Measurements from ENCODE around the gene AGFG2.
"Not testable (repeated sequence)": the region's sequence is repeated elsewhere in the genome, so short reads cannot be mapped to it uniquely, and the experiment has no call there.

AGFG2 gene

GRCh38 chr7:100521909-100522593 lies 17.0 kb upstream of the AGFG2 start:
- FAIRE-seq = not testable (repeated sequence)

DNA sequence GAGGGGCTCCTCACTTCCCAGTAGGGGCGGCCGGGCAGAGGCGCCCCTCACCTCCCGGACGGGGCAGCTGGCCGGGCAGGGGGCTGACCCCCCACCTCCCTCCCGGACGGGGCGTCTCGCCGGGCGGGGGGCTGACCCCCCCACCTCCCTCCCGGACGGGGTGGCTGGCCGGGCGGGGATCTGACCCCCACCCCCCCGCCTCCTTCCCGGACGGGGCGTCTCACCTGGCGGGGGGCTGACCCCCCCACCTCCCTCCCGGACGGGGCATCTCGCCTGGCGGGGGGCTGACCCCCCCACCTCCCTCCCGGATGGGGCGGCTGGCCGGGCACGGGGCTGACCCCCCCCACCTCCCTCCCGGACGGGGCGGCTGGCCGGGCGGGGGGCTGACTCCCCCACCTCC lies 15.8 kb upstream of the AGFG2 start:
- FAIRE-seq = not testable (repeated sequence)

GRCh38 chr7:100528108-100528866 lies 10.7 kb upstream of the AGFG2 start:
- not testable (repeated sequence) for FAIRE-seq

- no peak for FAIRE-seq
Observed at GRCh38 chr7:100532165-100533022, 6.6 kb upstream of the AGFG2 start.

GRCh38 chr7:100535982-100536381 lies 3.0 kb upstream of the AGFG2 start:
- not testable (repeated sequence) for FAIRE-seq

DNA sequence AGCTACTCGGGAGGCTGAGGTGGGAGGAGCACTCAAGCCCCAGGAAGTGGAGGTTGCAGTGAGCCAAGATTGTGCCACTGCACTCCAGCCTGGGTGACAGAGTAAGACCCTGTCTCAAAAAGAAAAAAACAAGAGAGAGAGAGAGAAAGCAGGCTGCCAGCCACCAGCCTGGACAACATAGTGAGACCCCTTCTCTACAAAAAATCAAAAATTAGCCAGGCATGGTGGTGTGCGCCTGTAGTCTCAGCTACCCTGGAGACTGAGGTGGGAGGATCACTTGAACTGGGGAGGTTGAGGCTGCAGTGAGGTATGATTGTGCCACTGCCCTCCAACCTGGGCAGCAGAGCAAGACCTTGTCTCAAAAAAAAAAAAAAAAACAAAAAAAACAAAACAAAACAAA lies 2.3 kb upstream of the AGFG2 start:
- FAIRE-seq = not testable (repeated sequence)

DNA sequence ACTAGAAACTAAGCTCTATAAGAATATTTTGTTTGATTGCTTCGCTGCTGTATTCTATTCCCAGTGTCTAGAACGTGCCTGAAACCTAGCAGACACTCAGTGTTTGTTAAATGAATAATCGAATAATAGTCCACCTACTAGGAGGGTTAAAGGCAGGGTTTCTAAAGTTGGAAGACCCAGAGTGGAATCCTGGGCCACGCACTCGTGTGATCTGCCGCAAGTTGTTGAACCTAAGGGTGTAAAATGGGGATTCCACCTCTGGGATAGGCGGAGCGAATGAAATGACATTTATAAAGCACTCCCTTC lies 702 bp upstream of the AGFG2 start:
- no peak for FAIRE-seq

- FAIRE-seq = no peak
Observed at GRCh38 chr7:100539436-100540006, 518 bp downstream of the AGFG2 start.

DNA sequence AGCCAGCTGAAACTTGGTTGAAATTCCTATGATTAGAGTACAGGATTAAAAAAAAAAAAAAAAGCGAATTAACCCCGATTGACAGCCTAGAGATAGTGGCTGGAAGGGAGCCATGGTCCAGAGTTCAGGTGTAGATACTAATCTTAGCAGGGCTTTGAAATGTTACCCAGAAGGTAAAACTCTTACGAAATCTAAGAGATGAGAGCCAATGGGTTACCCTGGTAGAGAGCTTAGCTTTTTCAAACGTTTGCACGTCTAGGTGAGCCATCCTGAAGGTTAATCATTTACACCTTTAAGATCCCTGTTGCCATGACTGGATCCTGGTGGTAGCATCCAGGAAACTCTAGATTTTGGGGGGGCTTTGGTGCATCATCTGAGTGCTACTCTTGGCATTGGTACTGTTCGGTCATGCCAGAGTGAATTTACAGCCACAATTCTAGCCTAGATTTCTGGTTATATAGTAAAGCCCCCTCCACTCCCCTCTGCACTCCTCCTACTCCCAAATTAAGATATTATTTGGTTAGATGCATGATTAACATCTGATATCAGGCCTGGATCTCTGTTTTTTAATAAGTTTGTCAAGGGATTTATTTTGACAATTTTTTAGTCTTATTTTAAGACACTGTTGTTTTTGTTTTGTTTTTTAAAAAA lies 1.2 kb downstream of the AGFG2 start:
- no peak for FAIRE-seq

- not testable (repeated sequence) for FAIRE-seq
Observed at GRCh38 chr7:100541309-100541708, 2.3 kb downstream of the AGFG2 start.

DNA sequence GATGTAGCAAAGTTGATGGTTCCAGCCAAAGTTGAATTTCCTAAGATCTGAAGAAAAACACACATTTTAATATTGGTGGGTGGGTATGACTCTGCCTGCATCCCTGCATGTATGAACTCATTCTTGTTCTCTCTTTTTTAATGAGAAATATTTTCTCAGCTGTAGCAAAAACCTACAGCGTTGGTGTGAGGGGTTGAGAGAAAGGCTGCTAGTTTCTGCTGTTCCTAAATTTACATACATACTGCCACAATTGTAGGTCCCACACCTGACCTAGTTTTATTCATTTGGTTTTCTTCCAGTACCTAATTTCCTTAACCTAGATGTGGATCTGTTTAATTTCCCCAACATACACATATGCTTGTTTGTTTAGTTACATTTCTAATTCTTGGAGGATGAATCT lies 4.6 kb downstream of the AGFG2 start:
- no peak for FAIRE-seq

- no peak for FAIRE-seq
Observed at GRCh38 chr7:100544386-100544785, 5.4 kb downstream of the AGFG2 start.

- FAIRE-seq = no peak
Observed at GRCh38 chr7:100544967-100545359, 6.0 kb downstream of the AGFG2 start.

- FAIRE-seq = peak; percentile 97
Observed at GRCh38 chr7:100545360-100546128, 6.5 kb downstream of the AGFG2 start.

DNA sequence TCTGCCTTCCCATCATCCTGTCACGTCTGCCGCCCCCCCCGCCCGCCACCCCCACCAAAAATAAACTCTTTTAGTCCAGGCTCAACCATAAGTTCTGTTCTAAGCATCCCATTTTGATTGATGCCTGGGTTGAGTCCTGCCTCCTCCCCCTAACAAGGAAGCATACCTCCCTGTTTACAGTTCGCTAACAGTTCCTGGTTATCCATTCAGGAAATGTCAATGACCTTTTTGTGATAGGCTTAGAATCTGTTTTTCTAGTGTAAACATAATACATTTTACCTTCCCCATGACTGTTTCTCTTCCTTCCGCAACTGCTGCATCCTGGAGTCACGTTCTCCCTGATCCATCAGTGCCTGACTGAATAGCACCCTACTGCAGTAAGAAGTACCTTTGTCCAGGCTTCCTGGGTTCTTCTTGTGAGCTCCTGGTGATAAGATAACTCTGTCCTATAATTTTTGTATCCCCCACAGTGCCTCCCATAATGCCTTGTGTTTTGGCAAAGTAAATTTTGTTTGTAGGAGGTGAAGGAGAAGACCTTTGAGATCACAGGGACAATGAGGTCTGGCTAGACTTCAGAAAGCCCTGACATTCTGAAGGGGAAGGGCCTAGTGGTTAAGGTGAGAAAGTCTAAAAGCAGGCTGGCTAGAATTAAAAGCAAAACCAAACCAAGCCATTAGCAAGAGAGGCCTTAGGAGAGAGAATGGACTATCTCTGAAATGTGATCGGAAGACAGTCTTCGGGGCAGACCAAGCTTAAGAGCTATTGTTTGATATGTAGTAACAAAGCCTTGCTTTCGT lies 7.3 kb downstream of the AGFG2 start:
- no peak for FAIRE-seq

- FAIRE-seq = no peak
Observed at GRCh38 chr7:100546926-100547800, 8.2 kb downstream of the AGFG2 start.

DNA sequence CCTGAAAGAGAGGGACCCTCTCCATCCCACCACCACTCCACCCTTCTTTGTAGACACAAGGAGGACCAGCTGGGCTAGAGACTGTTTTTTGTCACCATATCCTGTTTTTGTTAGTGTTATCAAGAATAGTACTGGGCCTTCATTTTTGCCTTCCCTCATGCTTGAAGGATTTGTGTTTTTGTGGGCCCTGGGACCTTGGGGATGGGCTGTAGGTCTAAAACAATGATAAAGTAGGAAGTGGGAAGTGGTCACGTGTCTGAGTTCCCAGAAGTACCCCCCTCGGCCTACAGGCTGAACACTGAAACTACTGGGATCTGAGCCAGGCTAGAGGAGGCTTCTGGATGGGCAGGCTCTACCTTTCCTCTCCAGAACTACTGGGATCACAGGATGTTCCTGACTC lies 8.9 kb downstream of the AGFG2 start:
- no peak for FAIRE-seq

- FAIRE-seq = not testable (repeated sequence)
Observed at GRCh38 chr7:100548446-100548845, 9.4 kb downstream of the AGFG2 start.

- no peak for FAIRE-seq
Observed at GRCh38 chr7:100552532-100552931, 13.5 kb downstream of the AGFG2 start.

GRCh38 chr7:100553032-100553431 lies 14.0 kb downstream of the AGFG2 start:
- no peak for FAIRE-seq

All from A204.1 (cell line).